ENCODE results near the gene GLIS1.

GLIS1 gene

GRCh38 chr1:53573931-53574330, 165.0 kb downstream of the GLIS1 start:
- H2AFZ ChIP-seq (ENCODE audit: low read depth, low read length) = no peak overlapping the region
- no peak for DNase-seq
- H3K27me3 ChIP-seq (ENCODE audit: control insufficient read depth in 1 of 2, insufficient read depth in 1 of 2, low read length in 2 of 2) = peaks cover 0 to 31% of the 10 kb centered on the region in 2 experiments
- no peak overlapping the region for H2AK5ac ChIP-seq (ENCODE audit: low read length, severe bottlenecking)
- H2BK5ac ChIP-seq (ENCODE audit: low read depth, low read length, poor library complexity, severe bottlenecking) = no peak overlapping the region
- peaks cover 0 to 8% of the 10 kb centered on the region in 2 experiments for H3K36me3 ChIP-seq (ENCODE audit: control insufficient read depth in 1 of 2, insufficient read depth in 2 of 2, low read depth in 1 of 2, low read length in 2 of 2)
- H2BK15ac ChIP-seq (ENCODE audit: low read depth, poor library complexity, severe bottlenecking) = no peak overlapping the region
- no peak overlapping the region for H3K4ac ChIP-seq (ENCODE audit: low read depth in 1 of 2, low read length in 2 of 2)
- H3K23ac ChIP-seq (ENCODE audit: low read length in 2 of 2) = no peak overlapping the region
- no peak overlapping the region for H3K27ac ChIP-seq (ENCODE audit: low read length, poor library complexity, severe bottlenecking)
- peak overlapping the region in 1 of 2 experiments; percentile 16 for H3K14ac ChIP-seq (ENCODE audit: low read length in 2 of 2)
- H3K4me3 ChIP-seq (ENCODE audit: insufficient read depth in 1 of 2, low read depth in 1 of 2, low read length in 2 of 2) = no peak overlapping the region
- H4K8ac ChIP-seq (ENCODE audit: low read length) = peak overlapping the region; percentile 45
- H2BK120ac ChIP-seq (ENCODE audit: low read depth, low read length) = no peak overlapping the region
- peaks cover 47% of the 10 kb centered on the region for H3K4me1 ChIP-seq (ENCODE audit: control insufficient read depth, insufficient read depth, low read depth, low read length)
- H3K9ac ChIP-seq (ENCODE audit: low read length) = no peak overlapping the region
- H4K91ac ChIP-seq (ENCODE audit: low read length) = no peak overlapping the region
- no peak overlapping the region for H2BK12ac ChIP-seq (ENCODE audit: low read length in 2 of 2)
- H3K9me3 ChIP-seq (ENCODE audit: control insufficient read depth, low read length) = no peaks in the 10 kb centered on the region
- H3K4me2 ChIP-seq (ENCODE audit: low read length, poor library complexity, severe bottlenecking) = no peak overlapping the region
- H3K79me1 ChIP-seq (replicated peaks; ENCODE audit: low read length, poor library complexity, severe bottlenecking) = peaks cover 18% of the 10 kb centered on the region
- 89% methylated on average over 4 of the region's 4 CpGs for WGBS
- H3K18ac ChIP-seq (ENCODE audit: low read depth in 1 of 2, low read length in 2 of 2) = no peak overlapping the region

GRCh38 chr1:53573522-53573921, 165.4 kb downstream of the GLIS1 start:
- H2AFZ ChIP-seq (ENCODE audit: low read depth, low read length) = no peak overlapping the region
- DNase-seq = no peak
- H3K4me2 ChIP-seq (ENCODE audit: low read length, poor library complexity, severe bottlenecking) = no peak overlapping the region
- H3K4ac ChIP-seq (ENCODE audit: low read depth in 1 of 2, low read length in 2 of 2) = no peak overlapping the region
- peaks cover 17% of the 10 kb centered on the region for H3K79me1 ChIP-seq (replicated peaks; ENCODE audit: low read length, poor library complexity, severe bottlenecking)
- peaks cover 0 to 8% of the 10 kb centered on the region in 2 experiments for H3K36me3 ChIP-seq (ENCODE audit: control insufficient read depth in 1 of 2, insufficient read depth in 2 of 2, low read depth in 1 of 2, low read length in 2 of 2)
- no peak overlapping the region for H3K27ac ChIP-seq (ENCODE audit: low read length, poor library complexity, severe bottlenecking)
- H3K4me1 ChIP-seq (ENCODE audit: control insufficient read depth, insufficient read depth, low read depth, low read length) = peaks cover 47% of the 10 kb centered on the region
- H2AK5ac ChIP-seq (ENCODE audit: low read length, severe bottlenecking) = no peak overlapping the region
- H4K8ac ChIP-seq (ENCODE audit: low read length) = no peak overlapping the region
- no peak overlapping the region for H2BK15ac ChIP-seq (ENCODE audit: low read depth, poor library complexity, severe bottlenecking)
- H3K4me3 ChIP-seq (ENCODE audit: insufficient read depth in 1 of 2, low read depth in 1 of 2, low read length in 2 of 2) = no peak overlapping the region
- no peak overlapping the region for H2BK12ac ChIP-seq (ENCODE audit: low read length in 2 of 2)
- 89% methylated on average over 8 of the region's 8 CpGs for WGBS
- H4K91ac ChIP-seq (ENCODE audit: low read length) = no peak overlapping the region
- no peaks in the 10 kb centered on the region for H3K9me3 ChIP-seq (ENCODE audit: control insufficient read depth, low read length)
- H2BK120ac ChIP-seq (ENCODE audit: low read depth, low read length) = no peak overlapping the region
- no peak overlapping the region for H3K9ac ChIP-seq (ENCODE audit: low read length)
- no peak overlapping the region for H3K23ac ChIP-seq (ENCODE audit: low read length in 2 of 2)
- H3K18ac ChIP-seq (ENCODE audit: low read depth in 1 of 2, low read length in 2 of 2) = no peak overlapping the region
- no peak overlapping the region for H3K14ac ChIP-seq (ENCODE audit: low read length in 2 of 2)
- no peak overlapping the region for H2BK5ac ChIP-seq (ENCODE audit: low read depth, low read length, poor library complexity, severe bottlenecking)
- peaks cover 0 to 31% of the 10 kb centered on the region in 2 experiments for H3K27me3 ChIP-seq (ENCODE audit: control insufficient read depth in 1 of 2, insufficient read depth in 1 of 2, low read length in 2 of 2)

- H4K91ac ChIP-seq (ENCODE audit: low read length) = no peak overlapping the region
- H2BK5ac ChIP-seq (ENCODE audit: low read depth, low read length, poor library complexity, severe bottlenecking) = no peak overlapping the region
- no peak overlapping the region for H3K4me2 ChIP-seq (ENCODE audit: low read length, poor library complexity, severe bottlenecking)
- no peak overlapping the region for H3K4me3 ChIP-seq (ENCODE audit: insufficient read depth in 1 of 2, low read depth in 1 of 2, low read length in 2 of 2)
- peaks cover 18% of the 10 kb centered on the region for H3K79me1 ChIP-seq (replicated peaks; ENCODE audit: low read length, poor library complexity, severe bottlenecking)
- H3K18ac ChIP-seq (ENCODE audit: low read depth in 1 of 2, low read length in 2 of 2) = no peak overlapping the region
- peaks cover 0 to 8% of the 10 kb centered on the region in 2 experiments for H3K36me3 ChIP-seq (ENCODE audit: control insufficient read depth in 1 of 2, insufficient read depth in 2 of 2, low read depth in 1 of 2, low read length in 2 of 2)
- H3K14ac ChIP-seq (ENCODE audit: low read length in 2 of 2) = no peak overlapping the region
- H2BK120ac ChIP-seq (ENCODE audit: low read depth, low read length) = no peak overlapping the region
- 75% methylated on average over 3 of the region's 3 CpGs for WGBS
- H2BK12ac ChIP-seq (ENCODE audit: low read length in 2 of 2) = no peak overlapping the region
- H2AFZ ChIP-seq (ENCODE audit: low read depth, low read length) = no peak overlapping the region
- H4K8ac ChIP-seq (ENCODE audit: low read length) = peak overlapping the region; percentile 10
- no peak overlapping the region for H3K4ac ChIP-seq (ENCODE audit: low read depth in 1 of 2, low read length in 2 of 2)
- H3K27me3 ChIP-seq (ENCODE audit: control insufficient read depth in 1 of 2, insufficient read depth in 1 of 2, low read length in 2 of 2) = peaks cover 0 to 32% of the 10 kb centered on the region in 2 experiments
- DNase-seq = no peak
- no peak overlapping the region for H3K23ac ChIP-seq (ENCODE audit: low read length in 2 of 2)
- peaks cover 45% of the 10 kb centered on the region for H3K4me1 ChIP-seq (ENCODE audit: control insufficient read depth, insufficient read depth, low read depth, low read length)
- H3K27ac ChIP-seq (ENCODE audit: low read length, poor library complexity, severe bottlenecking) = peak overlapping the region; percentile 18
- no peak overlapping the region for H2AK5ac ChIP-seq (ENCODE audit: low read length, severe bottlenecking)
- H3K9ac ChIP-seq (ENCODE audit: low read length) = no peak overlapping the region
- H2BK15ac ChIP-seq (ENCODE audit: low read depth, poor library complexity, severe bottlenecking) = no peak overlapping the region
- H3K9me3 ChIP-seq (ENCODE audit: control insufficient read depth, low read length) = no peaks in the 10 kb centered on the region
Measured at GRCh38 chr1:53572815-53573173, 166.2 kb downstream of the GLIS1 start.

- Histone ChIP-seq H2BK5ac (ENCODE audit: low read depth, low read length, poor library complexity, severe bottlenecking) (no peak overlapping the region), H3K79me1 (replicated peaks; ENCODE audit: low read length, poor library complexity, severe bottlenecking) (peaks cover 22% of the 10 kb centered on the region), H2BK15ac (ENCODE audit: low read depth, poor library complexity, severe bottlenecking) (no peak overlapping the region), H3K36me3 (ENCODE audit: control insufficient read depth in 1 of 2, insufficient read depth in 2 of 2, low read depth in 1 of 2, low read length in 2 of 2) (peaks cover 0 to 11% of the 10 kb centered on the region in 2 experiments), H2AFZ (ENCODE audit: low read depth, low read length) (no peak overlapping the region), H4K8ac (ENCODE audit: low read length) (peak overlapping the region; percentile 10), H4K91ac (ENCODE audit: low read length) (no peak overlapping the region), H3K4me3 (ENCODE audit: insufficient read depth in 1 of 2, low read depth in 1 of 2, low read length in 2 of 2) (no peak overlapping the region), H3K9me3 (ENCODE audit: control insufficient read depth, low read length) (no peaks in the 10 kb centered on the region), H3K4me1 (ENCODE audit: control insufficient read depth, insufficient read depth, low read depth, low read length) (peaks cover 40% of the 10 kb centered on the region), H3K4me2 (ENCODE audit: low read length, poor library complexity, severe bottlenecking) (no peak overlapping the region), H2BK120ac (ENCODE audit: low read depth, low read length) (no peak overlapping the region), H3K27me3 (ENCODE audit: control insufficient read depth in 1 of 2, insufficient read depth in 1 of 2, low read length in 2 of 2) (peaks cover 0 to 31% of the 10 kb centered on the region in 2 experiments), H3K23ac (ENCODE audit: low read length in 2 of 2) (no peak overlapping the region), H3K4ac (ENCODE audit: low read depth in 1 of 2, low read length in 2 of 2) (no peak overlapping the region), H3K18ac (ENCODE audit: low read depth in 1 of 2, low read length in 2 of 2) (no peak overlapping the region), H3K9ac (ENCODE audit: low read length) (no peak overlapping the region), H2AK5ac (ENCODE audit: low read length, severe bottlenecking) (no peak overlapping the region), H3K27ac (ENCODE audit: low read length, poor library complexity, severe bottlenecking) (peak overlapping the region; percentile 5), H3K14ac (ENCODE audit: low read length in 2 of 2) (peak overlapping the region in 1 of 2 experiments; percentile 61), H2BK12ac (ENCODE audit: low read length in 2 of 2) (no peak overlapping the region)
- peak; percentile 78 for DNase-seq
- whole genome bisulfite sequencing = 51% methylated on average over 4 of the region's 4 CpGs
Measured at GRCh38 chr1:53572065-53572814, 166.7 kb downstream of the GLIS1 start.
